HG03457 (cell line): ENCODE results near the gene TH.

Experiments used
- ATAC-seq: cut with Tn5 transposase; IDR thresholded peaks from one replicate; pipeline ENCODE4 v1.9.1; 2021; ENCODE audit warnings: moderate number of reproducible peaks; ENCODE audit not compliant: unreplicated experiment

The TH gene

DNA sequence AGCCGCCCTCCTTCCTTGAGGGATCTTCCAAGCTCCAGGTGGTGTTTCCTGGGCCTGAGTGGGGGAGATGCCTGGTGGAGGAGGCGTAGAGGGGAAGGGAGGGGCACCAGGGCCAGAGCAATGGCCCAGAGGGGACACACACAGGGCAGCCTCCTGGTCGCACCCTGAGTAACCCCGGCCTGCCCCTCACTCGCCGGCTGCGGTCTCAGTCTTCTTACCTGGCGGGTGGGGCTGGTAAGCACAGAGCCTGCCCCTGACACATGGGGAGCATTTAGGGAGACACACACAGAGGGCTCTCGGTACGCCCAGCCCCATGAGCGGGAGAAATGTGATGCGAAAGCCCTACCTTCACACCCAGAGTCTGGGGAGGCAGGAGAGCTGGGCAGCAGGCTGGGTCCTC is 56.3 kb downstream of the TH start:
- no peak for ATAC-seq

DNA sequence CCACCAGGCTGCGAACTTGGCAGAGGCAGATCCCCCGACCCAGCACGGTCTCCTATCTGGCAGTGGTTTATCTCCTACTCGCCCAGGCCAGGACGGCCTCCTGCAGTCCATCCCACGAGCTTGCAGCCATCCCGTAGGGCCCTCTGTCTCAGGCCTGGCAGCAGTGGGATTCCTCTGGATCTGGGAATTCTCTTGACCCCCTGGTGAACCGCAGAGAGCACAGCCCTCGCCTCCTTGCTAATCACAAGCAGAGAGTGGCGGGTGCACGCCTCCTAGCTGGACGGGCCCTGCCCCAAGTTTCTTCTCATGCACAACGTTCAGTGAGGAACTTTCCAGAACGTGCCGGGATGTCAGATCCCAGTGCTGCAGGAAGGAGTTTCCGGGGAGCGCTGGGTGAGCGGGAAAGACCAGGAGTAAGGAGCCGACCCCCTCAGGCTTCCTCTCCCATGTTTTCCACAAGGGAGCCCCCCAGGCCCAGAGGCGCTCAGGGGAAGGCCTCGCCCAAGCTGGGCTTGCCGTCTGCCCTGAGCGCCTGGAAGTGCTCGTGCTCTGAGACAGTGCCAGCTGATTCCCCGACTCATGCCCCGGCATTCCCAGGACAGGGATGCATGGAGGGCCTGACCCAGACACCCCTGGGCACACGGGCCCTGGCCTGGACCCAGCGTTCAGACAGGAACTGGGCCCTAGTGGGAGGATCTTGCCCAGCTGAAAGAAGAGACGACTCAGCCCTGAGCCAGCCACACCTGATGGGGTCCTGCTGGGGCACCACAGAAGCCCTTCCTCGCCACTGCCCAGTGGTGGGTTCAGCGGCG is 57.0 kb downstream of the TH start:
- ATAC-seq, result no peak
